ENCODE data around the gene ACTG1. TPM values are rescaled to one million over a fixed set of nuclear protein-coding genes. Genes with fewer than 3 reads are reported as not detected.

ACTG1 gene
- total and polyA plus RNA-seq, 2 of the 13 experiments (the other 11 are each of a cell fraction or from before 2014, with no cell fraction given) = 973 to 1,138 TPM

DNA sequence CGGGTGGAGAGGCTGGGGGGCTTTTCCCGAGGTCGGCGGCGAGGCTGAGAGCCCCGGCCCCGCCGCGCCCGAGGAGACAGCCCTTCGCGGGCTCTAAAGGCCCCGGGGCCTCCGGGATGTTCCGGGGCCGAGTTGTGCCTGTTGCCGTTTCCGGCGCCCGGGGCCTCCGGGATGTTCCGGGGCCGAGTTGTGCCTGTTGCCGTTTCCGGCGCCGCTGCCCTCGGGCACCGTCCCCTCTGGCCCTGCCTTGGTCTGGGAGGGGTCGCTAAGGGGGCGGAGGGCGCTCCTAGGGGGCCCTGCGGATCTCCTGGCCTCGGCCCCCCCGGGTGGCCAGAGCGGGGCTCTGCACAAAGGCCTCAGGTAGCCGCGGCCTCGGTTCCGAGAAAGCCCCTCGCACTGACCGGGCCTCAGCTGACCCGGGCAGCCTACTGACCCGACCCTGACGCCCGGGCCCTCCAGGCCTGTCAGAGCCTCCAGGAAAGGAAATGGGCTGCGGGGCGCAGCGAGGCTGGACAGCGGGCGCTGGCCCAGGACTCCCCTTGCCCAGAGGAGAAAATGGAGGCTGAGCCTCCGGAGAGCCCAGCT, 24.2 kb downstream of the ACTG1 start (continued):
- TF ChIP-seq NCOA1 (CRISPR knock-in tag; IDR thresholded peaks at IDR 0.05) = peak; percentile 3; the same call in 1 of the 2 replicates
- no peak for TF ChIP-seq MTA1 (CRISPR knock-in tag; IDR thresholded peaks at IDR 0.05; ENCODE audit: borderline replicate concordance)
- TF ChIP-seq TEAD2 (CRISPR knock-in tag; IDR thresholded peaks at IDR 0.05) = 0 out of 2 replicates have a peak, but pooled peaks have one; percentile 8
- TF ChIP-seq, protein P1, sequence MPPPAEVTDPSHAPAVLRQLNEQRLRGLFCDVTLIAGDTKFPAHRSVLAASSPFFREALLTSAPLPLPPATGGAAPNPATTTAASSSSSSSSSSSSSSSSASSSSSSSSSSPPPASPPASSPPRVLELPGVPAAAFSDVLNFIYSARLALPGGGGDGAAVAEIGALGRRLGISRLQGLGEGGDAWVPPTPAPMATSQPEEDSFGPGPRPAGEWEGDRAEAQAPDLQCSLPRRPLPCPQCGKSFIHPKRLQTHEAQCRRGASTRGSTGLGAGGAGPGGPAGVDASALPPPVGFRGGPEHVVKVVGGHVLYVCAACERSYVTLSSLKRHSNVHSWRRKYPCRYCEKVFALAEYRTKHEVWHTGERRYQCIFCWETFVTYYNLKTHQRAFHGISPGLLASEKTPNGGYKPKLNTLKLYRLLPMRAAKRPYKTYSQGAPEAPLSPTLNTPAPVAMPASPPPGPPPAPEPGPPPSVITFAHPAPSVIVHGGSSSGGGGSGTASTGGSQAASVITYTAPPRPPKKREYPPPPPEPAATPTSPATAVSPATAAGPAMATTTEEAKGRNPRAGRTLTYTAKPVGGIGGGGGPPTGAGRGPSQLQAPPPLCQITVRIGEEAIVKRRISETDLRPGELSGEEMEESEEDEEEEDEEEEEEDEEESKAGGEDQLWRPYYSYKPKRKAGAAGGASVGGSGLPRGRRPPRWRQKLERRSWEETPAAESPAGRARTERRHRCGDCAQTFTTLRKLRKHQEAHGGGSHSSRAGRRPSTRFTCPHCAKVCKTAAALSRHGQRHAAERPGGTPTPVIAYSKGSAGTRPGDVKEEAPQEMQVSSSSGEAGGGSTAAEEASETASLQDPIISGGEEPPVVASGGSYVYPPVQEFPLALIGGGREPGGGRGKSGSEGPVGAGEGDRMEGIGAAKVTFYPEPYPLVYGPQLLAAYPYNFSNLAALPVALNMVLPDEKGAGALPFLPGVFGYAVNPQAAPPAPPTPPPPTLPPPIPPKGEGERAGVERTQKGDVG (CRISPR knock-in tag; IDR thresholded peaks at IDR 0.05; ENCODE audit: borderline replicate concordance) = no peak
- no peak for TF ChIP-seq SP2 (CRISPR knock-in tag; IDR thresholded peaks at IDR 0.05)
- TF ChIP-seq ZBTB8A (CRISPR knock-in tag; IDR thresholded peaks at IDR 0.05; ENCODE audit: borderline replicate concordance, low read depth) = no peak
- TF ChIP-seq ZNF766 (CRISPR knock-in tag; IDR thresholded peaks at IDR 0.05; ENCODE audit: borderline replicate concordance) = no peak
- TF ChIP-seq, protein P2, sequence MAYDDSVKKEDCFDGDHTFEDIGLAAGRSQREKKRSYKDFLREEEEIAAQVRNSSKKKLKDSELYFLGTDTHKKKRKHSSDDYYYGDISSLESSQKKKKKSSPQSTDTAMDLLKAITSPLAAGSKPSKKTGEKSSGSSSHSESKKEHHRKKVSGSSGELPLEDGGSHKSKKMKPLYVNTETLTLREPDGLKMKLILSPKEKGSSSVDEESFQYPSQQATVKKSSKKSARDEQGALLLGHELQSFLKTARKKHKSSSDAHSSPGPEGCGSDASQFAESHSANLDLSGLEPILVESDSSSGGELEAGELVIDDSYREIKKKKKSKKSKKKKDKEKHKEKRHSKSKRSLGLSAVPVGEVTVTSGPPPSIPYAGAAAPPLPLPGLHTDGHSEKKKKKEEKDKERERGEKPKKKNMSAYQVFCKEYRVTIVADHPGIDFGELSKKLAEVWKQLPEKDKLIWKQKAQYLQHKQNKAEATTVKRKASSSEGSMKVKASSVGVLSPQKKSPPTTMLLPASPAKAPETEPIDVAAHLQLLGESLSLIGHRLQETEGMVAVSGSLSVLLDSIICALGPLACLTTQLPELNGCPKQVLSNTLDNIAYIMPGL (CRISPR knock-in tag; IDR thresholded peaks at IDR 0.05; ENCODE audit: borderline replicate concordance in 1 of 2, low read depth in 1 of 2) = no peak; a peak in 1 of 4 replicates
- TF ChIP-seq, protein P3, sequence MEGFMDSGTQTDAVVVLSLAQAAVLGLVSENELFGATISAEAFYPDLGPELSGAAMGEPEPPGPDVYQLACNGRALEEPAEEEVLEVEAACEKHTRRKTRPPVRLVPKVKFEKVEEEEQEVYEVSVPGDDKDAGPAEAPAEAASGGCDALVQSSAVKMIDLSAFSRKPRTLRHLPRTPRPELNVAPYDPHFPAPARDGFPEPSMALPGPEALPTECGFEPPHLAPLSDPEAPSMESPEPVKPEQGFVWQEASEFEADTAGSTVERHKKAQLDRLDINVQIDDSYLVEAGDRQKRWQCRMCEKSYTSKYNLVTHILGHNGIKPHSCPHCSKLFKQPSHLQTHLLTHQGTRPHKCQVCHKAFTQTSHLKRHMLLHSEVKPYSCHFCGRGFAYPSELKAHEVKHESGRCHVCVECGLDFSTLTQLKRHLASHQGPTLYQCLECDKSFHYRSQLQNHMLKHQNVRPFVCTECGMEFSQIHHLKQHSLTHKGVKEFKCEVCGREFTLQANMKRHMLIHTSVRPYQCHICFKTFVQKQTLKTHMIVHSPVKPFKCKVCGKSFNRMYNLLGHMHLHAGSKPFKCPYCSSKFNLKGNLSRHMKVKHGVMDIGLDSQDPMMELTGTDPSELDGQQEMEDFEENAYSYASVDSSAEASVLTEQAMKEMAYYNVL (CRISPR knock-in tag; IDR thresholded peaks at IDR 0.05; ENCODE audit: borderline replicate concordance) = no peak
- TF ChIP-seq ATM (IDR thresholded peaks at IDR 0.05; ENCODE audit: borderline replicate concordance) = no peak
- no peak for TF ChIP-seq RBAK (CRISPR knock-in tag; IDR thresholded peaks at IDR 0.05)
- TF ChIP-seq, protein P4, sequence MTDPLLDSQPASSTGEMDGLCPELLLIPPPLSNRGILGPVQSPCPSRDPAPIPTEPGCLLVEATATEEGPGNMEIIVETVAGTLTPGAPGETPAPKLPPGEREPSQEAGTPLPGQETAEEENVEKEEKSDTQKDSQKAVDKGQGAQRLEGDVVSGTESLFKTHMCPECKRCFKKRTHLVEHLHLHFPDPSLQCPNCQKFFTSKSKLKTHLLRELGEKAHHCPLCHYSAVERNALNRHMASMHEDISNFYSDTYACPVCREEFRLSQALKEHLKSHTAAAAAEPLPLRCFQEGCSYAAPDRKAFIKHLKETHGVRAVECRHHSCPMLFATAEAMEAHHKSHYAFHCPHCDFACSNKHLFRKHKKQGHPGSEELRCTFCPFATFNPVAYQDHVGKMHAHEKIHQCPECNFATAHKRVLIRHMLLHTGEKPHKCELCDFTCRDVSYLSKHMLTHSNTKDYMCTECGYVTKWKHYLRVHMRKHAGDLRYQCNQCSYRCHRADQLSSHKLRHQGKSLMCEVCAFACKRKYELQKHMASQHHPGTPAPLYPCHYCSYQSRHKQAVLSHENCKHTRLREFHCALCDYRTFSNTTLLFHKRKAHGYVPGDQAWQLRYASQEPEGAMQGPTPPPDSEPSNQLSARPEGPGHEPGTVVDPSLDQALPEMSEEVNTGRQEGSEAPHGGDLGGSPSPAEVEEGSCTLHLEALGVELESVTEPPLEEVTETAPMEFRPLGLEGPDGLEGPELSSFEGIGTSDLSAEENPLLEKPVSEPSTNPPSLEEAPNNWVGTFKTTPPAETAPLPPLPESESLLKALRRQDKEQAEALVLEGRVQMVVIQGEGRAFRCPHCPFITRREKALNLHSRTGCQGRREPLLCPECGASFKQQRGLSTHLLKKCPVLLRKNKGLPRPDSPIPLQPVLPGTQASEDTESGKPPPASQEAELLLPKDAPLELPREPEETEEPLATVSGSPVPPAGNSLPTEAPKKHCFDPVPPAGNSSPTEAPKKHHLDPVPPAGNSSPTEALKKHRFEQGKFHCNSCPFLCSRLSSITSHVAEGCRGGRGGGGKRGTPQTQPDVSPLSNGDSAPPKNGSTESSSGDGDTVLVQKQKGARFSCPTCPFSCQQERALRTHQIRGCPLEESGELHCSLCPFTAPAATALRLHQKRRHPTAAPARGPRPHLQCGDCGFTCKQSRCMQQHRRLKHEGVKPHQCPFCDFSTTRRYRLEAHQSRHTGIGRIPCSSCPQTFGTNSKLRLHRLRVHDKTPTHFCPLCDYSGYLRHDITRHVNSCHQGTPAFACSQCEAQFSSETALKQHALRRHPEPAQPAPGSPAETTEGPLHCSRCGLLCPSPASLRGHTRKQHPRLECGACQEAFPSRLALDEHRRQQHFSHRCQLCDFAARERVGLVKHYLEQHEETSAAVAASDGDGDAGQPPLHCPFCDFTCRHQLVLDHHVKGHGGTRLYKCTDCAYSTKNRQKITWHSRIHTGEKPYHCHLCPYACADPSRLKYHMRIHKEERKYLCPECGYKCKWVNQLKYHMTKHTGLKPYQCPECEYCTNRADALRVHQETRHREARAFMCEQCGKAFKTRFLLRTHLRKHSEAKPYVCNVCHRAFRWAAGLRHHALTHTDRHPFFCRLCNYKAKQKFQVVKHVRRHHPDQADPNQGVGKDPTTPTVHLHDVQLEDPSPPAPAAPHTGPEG (CRISPR knock-in tag; IDR thresholded peaks at IDR 0.05) = no peak
- no peak for TF ChIP-seq SMC3 (IDR thresholded peaks at IDR 0.05; ENCODE audit: low read length)
- TF ChIP-seq ZC3H13 (CRISPR knock-in tag; IDR thresholded peaks at IDR 0.05) = peak; percentile 0; the same call in 1 of the 2 replicates
- TF ChIP-seq HOXA3 (CRISPR knock-in tag; IDR thresholded peaks at IDR 0.05) = no peak
- no peak for TF ChIP-seq ZNF672 (CRISPR knock-in tag; IDR thresholded peaks at IDR 0.05)
